Neural progenitor cell (in vitro differentiated cells): ENCODE results near the gene GADL1.

ENCODE experiments used
- CTCF ChIP-seq: fragments of 200-600 bp; sonication (generic); IDR thresholded peaks from 2 replicates; pipeline ENCODE4 v1.5.1; 2017; ENCODE audit warnings: antibody characterized with exemption, mild to moderate bottlenecking
- EZH2 ChIP-seq: fragments of 200-600 bp; sonication (generic); IDR thresholded peaks from 2 replicates; pipeline ENCODE4 v1.6.1; 2017; ENCODE audit warnings: antibody characterized with exemption, mild to moderate bottlenecking, moderate library complexity
- EZH2phosphoT487 ChIP-seq: fragments of 200-600 bp; sonication (generic); IDR thresholded peaks from 2 replicates; pipeline ENCODE4 v1.6.1; 2017; ENCODE audit warnings: antibody characterized with exemption

GRCh38 chr3:30752970-30753369 is 141.5 kb downstream of the GADL1 start:
- TF ChIP-seq EZH2, result no peak
- TF ChIP-seq CTCF, result no peak
- no peak for TF ChIP-seq EZH2phosphoT487
